ENCODE results near the gene NPAS1. TPM values are rescaled to one million over a fixed set of nuclear protein-coding genes. Genes with fewer than 3 reads are reported as not detected.
A peak's percentile ranks its signal among the peaks of the same experiment; 100 is the strongest.

Gene NPAS1
- total and polyA plus RNA-seq, 2 experiments from 2014 or later = 5.6 to 9.8 TPM

- TF ChIP-seq ZNF114 (CRISPR knock-in tag; IDR thresholded peaks at IDR 0.05) (no peak), CREB1 (CRISPR knock-in tag; IDR thresholded peaks at IDR 0.05; ENCODE audit: low read depth) (no peak)
- TF ChIP-seq, protein P1, sequence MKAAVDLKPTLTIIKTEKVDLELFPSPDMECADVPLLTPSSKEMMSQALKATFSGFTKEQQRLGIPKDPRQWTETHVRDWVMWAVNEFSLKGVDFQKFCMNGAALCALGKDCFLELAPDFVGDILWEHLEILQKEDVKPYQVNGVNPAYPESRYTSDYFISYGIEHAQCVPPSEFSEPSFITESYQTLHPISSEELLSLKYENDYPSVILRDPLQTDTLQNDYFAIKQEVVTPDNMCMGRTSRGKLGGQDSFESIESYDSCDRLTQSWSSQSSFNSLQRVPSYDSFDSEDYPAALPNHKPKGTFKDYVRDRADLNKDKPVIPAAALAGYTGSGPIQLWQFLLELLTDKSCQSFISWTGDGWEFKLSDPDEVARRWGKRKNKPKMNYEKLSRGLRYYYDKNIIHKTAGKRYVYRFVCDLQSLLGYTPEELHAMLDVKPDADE (IDR thresholded peaks at IDR 0.05) = no peak
Observed at GRCh38 chr19:46977548-46977947, 42.1 kb upstream of the NPAS1 start (continued).

DNA sequence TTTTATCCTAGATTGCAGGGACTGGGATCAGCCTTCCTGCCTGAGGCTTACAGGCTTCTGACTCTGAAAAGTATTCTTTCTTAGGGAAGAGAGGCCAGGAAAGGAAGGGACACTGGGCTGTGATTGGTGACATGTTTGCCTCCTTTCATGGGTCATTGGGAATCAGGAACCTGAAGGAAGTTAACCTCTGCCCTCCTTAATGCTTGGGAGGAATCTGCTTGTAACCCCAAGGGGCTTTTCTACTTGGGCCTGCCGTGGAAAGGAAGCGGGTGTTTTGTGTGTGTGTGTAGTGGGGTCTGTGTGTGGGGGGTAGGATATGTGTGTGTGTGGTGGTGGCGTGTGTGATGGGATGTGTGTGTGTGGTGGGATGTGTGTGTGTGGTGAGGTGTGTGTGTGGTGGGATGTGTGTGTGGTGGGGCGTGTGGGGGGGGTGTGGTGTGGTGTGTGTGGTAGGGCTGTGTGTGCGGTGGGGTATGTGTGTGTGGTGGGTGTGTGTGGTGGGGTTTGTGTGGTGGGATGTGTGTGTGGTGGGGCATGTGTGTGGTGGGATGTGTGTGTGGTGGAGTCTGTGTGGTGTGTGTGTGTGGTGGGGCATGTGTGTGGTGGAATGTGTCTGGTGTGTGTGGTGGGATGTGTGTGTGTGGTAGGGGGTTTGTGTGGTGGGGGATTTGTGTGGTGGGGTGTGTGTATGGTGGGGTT lies 41.3 kb upstream of the NPAS1 start:
- Histone ChIP-seq H3K4me3 (no peak overlapping the region), H3K27me3 (ENCODE audit: insufficient read depth) (no peaks in the 10 kb centered on the region), H2AFZ (no peak overlapping the region), H3F3A (replicated peaks; ENCODE audit: low read depth) (peaks cover 19% of the 10 kb centered on the region; the same call in 1 of the 2 replicates), H3K4me1 (ENCODE audit: insufficient read depth) (peaks cover 34% of the 10 kb centered on the region), H3K36me3 (ENCODE audit: insufficient read depth) (no peaks in the 10 kb centered on the region), H3K9me2 (ENCODE audit: insufficient read depth) (no peaks in the 10 kb centered on the region), H3K79me2 (replicated peaks; ENCODE audit: insufficient read depth) (peaks cover 20% of the 10 kb centered on the region), H4K20me1 (replicated peaks; ENCODE audit: insufficient read depth) (peaks cover 5% of the 10 kb centered on the region), H3K27ac (ENCODE audit: low read depth) (peak overlapping the region; percentile 84; the same call in 1 of the 2 replicates), H3K4me2 (no peak overlapping the region)
- no peaks in the 10 kb centered on the region; the same call in 2 of the 3 replicates for H3K36me3 Mint-ChIP-seq (ENCODE audit: low read depth)
- H3K9me3 Mint-ChIP-seq = no peaks in the 10 kb centered on the region
- peaks cover 9% of the 10 kb centered on the region for H3K27me3 Mint-ChIP-seq (ENCODE audit: insufficient read depth, low read depth, poor library complexity)
- ATAC-seq (no peak), DNase-seq (ENCODE audit: low spot score) (no peak)
- H3K27ac Mint-ChIP-seq = peak overlapping the region; percentile 58; the same call in 1 of the 2 replicates
- peaks cover 43% of the 10 kb centered on the region for H3K4me1 Mint-ChIP-seq
- no peak overlapping the region for H3K4me3 Mint-ChIP-seq
- TF ChIP-seq CREB1 (CRISPR knock-in tag; IDR thresholded peaks at IDR 0.05; ENCODE audit: low read depth) (no peak), ZNF331 (CRISPR knock-in tag; IDR thresholded peaks at IDR 0.05; ENCODE audit: low read depth) (no peak), STAT1 (IDR thresholded peaks at IDR 0.05; ENCODE audit: unreplicated experiment) (no peak), EZH2 (IDR thresholded peaks at IDR 0.05; ENCODE audit: low read depth, unreplicated experiment) (no peak), NANOG (IDR thresholded peaks at IDR 0.05; ENCODE audit: borderline replicate concordance) (no peak), POLR2AphosphoS5 (IDR thresholded peaks at IDR 0.05; ENCODE audit: low read depth) (no peak), REST (IDR thresholded peaks at IDR 0.05; ENCODE audit: unreplicated experiment) (no peak)
- TF ChIP-seq, protein P2, sequence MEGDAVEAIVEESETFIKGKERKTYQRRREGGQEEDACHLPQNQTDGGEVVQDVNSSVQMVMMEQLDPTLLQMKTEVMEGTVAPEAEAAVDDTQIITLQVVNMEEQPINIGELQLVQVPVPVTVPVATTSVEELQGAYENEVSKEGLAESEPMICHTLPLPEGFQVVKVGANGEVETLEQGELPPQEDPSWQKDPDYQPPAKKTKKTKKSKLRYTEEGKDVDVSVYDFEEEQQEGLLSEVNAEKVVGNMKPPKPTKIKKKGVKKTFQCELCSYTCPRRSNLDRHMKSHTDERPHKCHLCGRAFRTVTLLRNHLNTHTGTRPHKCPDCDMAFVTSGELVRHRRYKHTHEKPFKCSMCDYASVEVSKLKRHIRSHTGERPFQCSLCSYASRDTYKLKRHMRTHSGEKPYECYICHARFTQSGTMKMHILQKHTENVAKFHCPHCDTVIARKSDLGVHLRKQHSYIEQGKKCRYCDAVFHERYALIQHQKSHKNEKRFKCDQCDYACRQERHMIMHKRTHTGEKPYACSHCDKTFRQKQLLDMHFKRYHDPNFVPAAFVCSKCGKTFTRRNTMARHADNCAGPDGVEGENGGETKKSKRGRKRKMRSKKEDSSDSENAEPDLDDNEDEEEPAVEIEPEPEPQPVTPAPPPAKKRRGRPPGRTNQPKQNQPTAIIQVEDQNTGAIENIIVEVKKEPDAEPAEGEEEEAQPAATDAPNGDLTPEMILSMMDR (conservative IDR thresholded peaks at IDR 0.05; ENCODE audit: low read depth in 2 of 2) = no peak
- TF ChIP-seq, protein P1 (IDR thresholded peaks at IDR 0.05) = no peak

Data from GM23338 (cell line).